HG03354 (cell line): Measurements from ENCODE around the gene PCK1.
A peak's percentile ranks its signal among the peaks of the same experiment; 100 is the strongest.

Experiments
- ATAC-seq: cut with Tn5 transposase; IDR thresholded peaks from one replicate; pipeline ENCODE4 v1.9.1; 2021; ENCODE audit warnings: mild to moderate bottlenecking; ENCODE audit not compliant: unreplicated experiment, poor library complexity, severe bottlenecking

PCK1 gene

DNA sequence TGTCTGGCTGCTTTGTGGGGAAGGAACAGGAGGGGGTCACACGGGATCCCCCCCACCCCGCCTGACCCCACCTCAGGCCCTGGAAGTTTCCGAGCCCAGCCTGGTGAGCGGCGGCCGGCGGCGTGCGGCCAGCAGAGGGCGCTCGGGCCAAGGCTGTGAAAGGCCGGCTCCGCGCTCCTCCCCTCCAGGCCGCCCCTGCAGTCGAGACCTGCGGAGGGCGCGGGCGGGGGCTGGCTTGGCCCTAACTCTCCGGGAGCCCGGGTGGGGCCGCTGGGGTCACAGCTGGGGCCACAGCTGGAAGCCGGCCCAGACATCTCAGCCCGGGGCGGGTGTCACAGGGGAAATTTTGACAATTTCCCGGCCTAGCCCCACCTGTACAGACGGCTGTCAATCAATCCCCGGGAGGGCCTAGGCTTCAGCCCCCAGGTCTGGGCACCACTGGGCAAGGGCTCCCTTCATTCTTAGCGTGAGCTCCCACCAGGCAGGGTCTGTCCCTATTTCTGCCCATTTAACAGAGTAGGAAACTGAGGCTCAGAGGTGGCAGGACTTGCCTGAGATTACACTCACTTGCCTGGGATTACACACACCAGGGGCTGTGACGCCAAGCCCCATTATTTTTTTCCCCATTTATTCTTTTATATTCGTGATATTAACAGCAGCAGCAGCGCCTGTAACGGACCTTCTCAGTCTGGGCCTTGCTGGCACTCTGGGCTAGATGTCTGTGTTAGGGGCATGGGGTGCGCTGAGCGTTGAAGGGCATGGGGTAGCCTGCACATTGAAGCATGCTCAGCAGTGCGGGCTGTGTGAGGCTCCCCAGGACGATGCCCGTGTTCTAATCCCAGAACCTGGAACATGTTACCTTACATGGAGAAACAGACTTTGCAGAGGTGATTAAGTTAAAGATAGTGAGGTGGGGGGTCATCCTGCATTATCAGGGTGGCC, 36.4 kb downstream of the PCK1 start:
- ATAC-seq, result peak; percentile 73

DNA sequence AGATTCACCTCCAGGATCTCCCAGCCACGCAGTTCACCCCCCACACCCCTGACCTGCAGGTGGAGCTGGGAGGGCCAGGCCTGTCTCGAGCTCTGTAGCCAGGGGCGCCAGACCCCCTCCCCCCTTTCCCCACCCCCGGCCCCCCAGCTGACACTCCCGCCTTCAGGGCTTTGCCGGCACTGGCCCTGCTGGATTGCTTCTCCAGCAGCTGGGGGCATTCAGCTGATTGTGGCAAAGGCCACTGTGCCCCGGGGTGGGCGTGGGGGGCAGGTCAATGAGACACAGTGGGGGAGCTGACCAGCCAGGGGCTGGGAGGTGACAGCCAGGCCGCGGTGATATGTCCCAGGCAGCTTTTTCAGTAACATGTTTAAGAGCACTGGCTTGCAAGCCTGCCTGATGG, 37.1 kb downstream of the PCK1 start:
- ATAC-seq, result no peak

DNA sequence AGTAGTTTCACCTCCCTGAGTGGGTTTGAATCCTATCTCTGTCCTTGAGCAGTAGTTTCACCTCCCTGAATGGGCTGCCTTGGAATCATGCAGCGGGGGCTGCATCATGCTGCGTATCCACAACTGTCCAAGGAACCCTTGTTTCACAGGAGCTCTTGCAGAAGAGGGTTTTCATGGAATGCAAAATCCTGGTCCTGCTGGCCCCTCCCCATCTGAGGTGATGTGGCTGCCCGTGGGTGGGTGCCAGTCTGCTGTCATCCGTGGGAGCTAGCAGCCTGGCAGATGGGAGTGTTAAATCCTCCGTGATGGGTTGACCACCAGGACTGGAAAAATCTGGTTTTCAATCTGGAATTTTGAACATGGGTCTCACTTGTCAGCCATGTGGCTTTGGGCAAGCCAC, 37.6 kb downstream of the PCK1 start:
- no peak for ATAC-seq

DNA sequence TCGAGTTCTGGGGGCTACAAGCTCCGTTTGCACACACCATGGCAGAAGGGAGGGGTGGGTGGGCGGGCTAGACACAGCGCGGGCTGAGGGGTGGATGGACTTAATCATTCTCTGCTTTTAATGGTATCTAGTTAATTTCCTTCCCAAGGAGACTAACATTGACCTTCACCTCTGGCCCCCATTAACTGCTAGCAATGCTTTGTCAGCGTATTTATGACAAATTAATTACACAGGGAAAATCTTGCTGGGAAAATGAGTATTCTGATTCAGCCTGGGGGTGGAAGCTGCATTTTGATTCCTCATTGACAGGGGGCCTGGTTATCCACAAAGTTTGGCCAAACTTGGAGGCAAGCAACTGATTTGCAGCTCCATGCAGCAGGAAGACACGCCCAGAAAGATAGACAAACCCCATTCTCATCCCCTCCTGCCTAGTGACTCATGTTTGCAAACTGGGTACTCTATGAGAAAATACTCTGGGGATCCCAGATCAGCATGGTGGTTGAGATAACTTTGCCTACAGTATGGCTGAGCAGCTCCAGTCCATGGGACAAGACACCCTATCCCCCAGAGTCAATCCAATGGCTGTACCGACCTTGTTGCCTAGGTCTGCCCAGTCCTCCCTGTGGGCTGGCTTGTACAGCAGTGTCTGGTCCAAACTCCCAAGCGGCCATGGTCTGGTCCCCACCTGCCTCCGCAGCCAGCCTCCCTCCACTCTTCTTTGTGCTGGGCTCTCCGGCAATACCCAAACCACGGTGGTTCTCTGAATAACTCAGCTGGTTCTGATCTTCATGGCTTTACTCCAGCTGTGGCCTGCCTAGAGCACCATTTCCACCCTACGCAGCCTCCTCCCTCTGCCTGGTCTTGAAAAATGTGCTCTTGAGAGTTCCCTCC, 39.7 kb downstream of the PCK1 start:
- no peak for ATAC-seq

DNA sequence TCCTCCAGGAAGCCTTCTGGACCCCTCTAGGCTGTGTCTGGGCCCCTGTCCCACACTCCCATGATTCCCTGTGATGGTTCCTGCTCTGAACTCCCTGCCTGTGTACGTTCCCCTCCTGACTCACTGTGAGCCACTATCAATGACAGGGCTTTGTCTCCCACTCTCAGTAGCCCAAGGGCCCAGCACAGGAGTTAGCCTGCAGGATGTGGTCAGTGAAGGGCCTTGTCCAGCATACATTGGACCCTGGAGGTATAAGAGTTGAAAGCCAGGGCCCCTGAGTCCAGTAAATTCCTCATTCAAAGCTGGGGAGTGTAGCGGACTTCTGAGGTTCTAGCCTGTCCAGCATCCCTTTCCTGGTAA, 40.3 kb downstream of the PCK1 start:
- no peak for ATAC-seq

DNA sequence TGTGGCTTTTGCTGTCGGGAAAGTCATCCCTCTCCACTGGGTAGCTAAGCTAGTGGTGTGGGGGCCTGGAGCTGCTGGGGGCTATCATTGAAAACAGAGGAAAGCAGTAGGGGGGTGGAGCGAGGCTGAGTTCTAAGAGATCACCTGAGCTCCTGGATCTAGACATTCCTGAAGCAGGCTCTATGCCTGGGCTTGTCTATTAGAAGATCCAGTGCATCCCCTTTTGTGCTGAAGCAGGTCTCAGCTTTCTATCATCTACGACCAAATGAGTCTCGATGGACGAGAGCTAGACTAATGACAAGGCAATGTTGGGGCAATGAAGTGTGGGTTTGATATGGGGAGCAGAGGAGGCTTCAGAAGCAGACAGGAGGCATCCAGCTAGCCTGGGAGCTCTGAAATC, 40.8 kb downstream of the PCK1 start:
- no peak for ATAC-seq

DNA sequence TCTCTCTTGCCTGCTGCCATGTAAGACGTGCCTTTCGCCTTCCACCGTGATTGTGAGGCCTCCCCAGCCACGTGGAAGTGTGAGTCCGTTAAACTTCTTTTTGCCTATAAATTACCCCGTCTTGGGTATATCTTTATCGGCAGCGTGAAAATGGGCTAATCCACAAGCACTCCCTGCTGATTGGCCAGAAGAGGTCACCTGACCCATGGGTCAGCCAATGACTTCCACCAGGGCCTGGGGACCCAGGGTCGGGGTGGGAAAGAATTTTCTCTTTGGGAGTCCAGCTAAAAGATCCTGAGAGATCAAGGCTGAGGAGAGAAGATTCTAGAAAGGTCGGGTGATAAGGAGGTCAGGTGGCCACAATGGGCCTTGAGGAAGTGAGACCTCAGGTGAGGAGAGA, 42.2 kb downstream of the PCK1 start:
- ATAC-seq, result no peak

- no peak for ATAC-seq
Observed at GRCh38 chr20:57605045-57605444, 44.1 kb downstream of the PCK1 start.

GRCh38 chr20:57605878-57606277, 45.0 kb downstream of the PCK1 start:
- ATAC-seq, result no peak

- no peak for ATAC-seq
Observed at GRCh38 chr20:57608516-57608915, 47.6 kb downstream of the PCK1 start.

DNA sequence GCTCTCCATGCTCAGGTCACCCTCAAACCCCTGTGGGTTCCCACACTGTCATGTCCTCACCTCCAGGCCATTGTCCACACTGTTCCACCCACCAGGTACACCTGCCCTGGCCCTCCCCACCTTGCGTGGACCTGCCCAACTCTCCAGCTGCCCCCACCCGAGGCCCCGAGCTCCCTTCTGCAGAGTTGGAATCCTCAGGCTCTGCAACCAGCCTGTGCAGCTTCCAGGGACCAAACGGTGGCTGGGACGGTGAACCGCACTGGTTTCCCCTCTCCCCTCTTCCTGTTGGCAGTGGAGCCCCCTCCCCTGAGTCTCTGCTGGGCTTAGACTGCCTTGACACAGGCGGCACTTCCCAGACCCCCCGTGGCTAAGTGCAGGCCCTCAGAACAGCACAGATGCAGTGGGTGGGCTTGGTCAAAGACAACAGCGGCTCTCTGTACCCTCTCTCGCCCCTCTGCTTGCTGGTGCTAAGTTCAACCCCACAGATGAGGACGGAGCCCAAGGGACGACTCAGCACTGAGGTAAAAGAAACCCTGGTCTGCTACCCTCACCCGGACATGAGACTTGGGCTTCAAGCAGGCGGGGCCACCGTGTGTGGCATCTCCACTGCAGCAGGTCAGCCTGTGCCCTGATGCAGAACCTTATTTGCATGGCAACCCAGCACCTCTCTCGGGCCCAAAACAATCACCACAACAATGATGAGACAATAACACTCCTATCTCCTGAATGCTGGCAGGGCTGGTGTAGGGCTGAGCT, 48.4 kb downstream of the PCK1 start:
- no peak for ATAC-seq

DNA sequence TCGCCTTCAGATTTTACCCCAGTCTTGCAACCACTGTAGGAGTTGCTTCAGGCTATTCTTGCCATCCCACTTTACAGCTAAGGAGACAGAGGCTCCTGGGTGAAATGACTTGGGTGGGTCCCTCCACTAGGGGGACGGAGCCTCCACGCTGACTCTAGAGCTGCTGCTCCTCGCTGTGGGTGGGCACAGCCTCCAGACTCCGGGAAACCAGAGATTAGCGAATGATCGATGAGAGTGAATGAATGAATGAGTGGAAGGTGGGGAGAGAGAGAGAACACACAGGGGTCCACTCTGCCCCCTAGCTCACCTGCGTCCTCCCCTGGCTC, 48.9 kb downstream of the PCK1 start:
- no peak for ATAC-seq

GRCh38 chr20:57610261-57610952, 49.5 kb downstream of the PCK1 start:
- ATAC-seq, result no peak

DNA sequence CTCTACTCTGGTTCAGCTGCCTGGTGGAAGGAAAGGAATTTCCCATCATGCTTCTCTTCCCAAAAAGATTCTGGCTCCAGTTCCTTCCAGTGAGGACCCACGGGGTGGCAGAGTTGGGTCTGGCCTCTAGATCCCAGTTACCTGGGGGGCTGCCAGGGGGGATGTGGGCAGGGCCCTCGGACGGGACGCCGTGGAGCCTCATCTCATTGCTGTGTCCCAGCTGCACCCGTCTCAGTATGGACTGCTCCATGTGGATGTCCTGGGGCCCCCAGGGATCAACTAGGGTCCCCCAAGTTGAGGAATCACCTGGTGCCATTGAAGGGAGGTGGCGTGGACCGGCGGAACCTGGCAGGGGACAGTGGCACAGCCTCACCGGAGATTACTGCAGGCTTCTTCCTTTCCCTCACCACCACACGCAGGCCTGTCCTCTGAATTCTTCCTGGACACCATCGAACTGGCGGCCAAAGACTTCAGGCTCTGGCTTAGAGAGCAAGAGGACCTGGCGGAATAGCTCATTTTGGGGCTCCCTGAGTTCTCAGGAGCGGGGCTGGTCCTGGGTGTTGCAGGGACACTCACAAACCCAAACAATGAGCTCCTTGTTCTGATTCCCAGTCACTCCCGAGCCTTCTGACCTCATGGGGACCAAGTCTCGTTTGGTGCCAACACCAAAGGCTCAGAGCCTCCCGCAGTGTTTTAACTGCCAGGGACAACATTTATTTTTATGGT, 50.8 kb downstream of the PCK1 start:
- no peak for ATAC-seq

- ATAC-seq, result no peak
Observed at GRCh38 chr20:57612436-57612835, 51.5 kb downstream of the PCK1 start.

DNA sequence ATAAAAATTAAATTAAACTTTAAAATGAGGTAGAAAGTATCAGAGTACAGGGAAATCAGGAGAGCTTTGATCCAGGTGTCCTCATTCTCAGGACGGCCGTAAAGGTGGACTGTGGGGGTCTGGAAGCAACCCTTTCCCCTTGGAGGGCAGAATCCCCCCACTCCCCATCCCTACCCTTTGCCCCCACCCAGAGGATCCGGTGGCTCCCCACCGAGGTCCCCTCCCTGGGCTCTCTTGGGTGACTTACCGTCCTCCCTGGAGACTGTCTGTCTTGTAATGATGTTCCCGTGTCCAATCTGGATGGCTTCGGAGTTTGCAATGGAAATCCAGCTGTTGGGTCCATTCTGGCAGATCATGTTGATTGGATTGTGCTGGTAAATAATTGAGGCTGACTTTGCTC, 52.0 kb downstream of the PCK1 start:
- no peak for ATAC-seq

GRCh38 chr20:57613481-57613921, 52.6 kb downstream of the PCK1 start:
- ATAC-seq, result no peak

DNA sequence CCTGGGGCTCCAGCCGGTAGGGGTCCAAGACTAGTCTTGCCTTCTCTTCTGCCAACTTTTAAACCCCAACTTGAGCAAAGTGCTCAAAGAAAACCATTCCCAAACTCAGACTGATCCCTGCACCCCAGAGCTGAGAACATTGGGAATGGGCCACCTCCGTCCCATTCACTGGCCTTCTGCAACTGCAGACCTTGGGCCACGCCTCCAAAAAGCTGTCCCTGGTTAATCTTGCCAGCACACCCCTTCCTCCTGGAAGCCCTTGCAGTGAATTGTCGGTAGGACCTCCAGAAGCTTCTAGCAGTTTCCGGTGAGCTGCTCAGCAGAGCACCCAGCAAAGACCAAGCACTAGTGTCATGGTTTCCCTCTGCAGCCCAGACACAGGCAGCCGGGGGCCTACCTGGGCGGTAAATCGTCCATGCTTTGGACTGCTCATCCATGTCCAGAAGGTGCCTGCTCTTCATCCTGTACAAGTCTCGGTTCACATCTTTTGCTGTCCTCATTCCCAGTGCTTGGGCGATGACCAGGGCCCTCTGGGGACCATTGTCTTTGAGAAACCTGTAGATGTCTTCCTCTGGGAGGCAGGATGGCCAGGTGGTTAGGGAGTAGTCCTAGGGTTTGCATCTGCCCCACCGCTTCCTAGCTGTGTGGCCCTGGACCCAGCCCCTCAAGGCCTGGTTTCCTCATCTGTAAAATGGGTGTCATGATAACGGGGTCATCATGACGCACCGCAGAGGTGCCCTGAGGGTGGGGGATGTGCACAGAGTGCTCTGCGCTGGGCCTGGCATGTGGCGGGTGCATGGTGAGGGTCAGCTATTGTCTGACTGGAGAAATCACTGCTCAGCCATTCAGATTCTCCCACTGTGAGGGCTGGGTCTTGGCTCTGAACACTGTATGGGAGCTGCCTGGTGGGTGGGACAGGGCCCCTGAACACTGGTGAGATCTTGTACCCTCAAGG, 53.9 kb downstream of the PCK1 start:
- no peak for ATAC-seq
